GM12878 (cell line): ENCODE measurements around the gene ATP2A1. TPM values are rescaled to one million over a fixed set of nuclear protein-coding genes. Genes with fewer than 3 reads are reported as not detected.

Source experiments
- ATAC-seq: fragments of 200-7000 bp; cut with Tn5 transposase; 3 replicates; pipeline ENCODE4 v1.9.1; 2020; ENCODE audit warnings: mild to moderate bottlenecking, moderate library complexity
- BruUV-seq: library from RNA; stranded (reverse); fragments of 400-500 nt; replicated peaks from 2 replicates; lab custom pipeline; 2021; lab: Mats Ljungman, UMichigan
- CTCF ChIA-PET: fragments of 300-600 bp; sonication (Branson Sonifier 250); formaldehyde crosslinking; extraction: SDS; loops from one replicate; lab custom pipeline; 2021; ENCODE audit warnings: inconsistent platforms; lab: Yijun Ruan, JAX
- POLR2A ChIA-PET: fragments of 350-600 bp; formaldehyde crosslinking; extraction: SDS; loops from one replicate; lab custom pipeline; 2021; ENCODE audit warnings: inconsistent platforms; lab: Charles Lee
- RAD21 ChIA-PET: fragments of 300-600 bp; sonication (Branson Sonifier 250); formaldehyde crosslinking; loops from one replicate; lab custom pipeline; 2023; ENCODE audit warnings: antibody characterized with exemption; ENCODE audit not compliant: unreplicated experiment; lab: Charles Lee
- SMC1A ChIA-PET: fragments of 300-600 bp; sonication (Branson Sonifier 250); formaldehyde crosslinking; loops from one replicate; lab custom pipeline; 2023; ENCODE audit not compliant: unreplicated experiment, uncharacterized antibody; lab: Charles Lee
- DNase-seq: peaks from one replicate; pipeline ENCODE4 v3.0.0-alpha.2; 2011; ENCODE audit warnings: low read depth, low spot score
- FAIRE-seq: peaks from 3 replicates; lab custom pipeline; 2011; peaks lifted over from hg19 to GRCh38; lab: Jason Lieb, UNC
- H2AFZ ChIP-seq: 2 replicates; pipeline ENCODE4 v1.6.0; 2011; ENCODE audit warnings: low read depth, low read length, control low read depth; ENCODE audit not compliant: control insufficient read depth
- H3K27ac ChIP-seq: 2 replicates; pipeline ENCODE4 v1.5.1; 2011; ENCODE audit warnings: control low read depth; ENCODE audit not compliant: control insufficient read depth, insufficient read depth
- H3K27me3 ChIP-seq, 2 experiments: replicated peaks in 1 of 2; 2 replicates each; pipeline versions ENCODE4 v1.6.0 to v1.6.1; 2011; ENCODE audit warnings: low read length in 1 of 2; ENCODE audit not compliant: control insufficient read depth in 2 of 2, insufficient read depth in 2 of 2
- H3K36me3 ChIP-seq, 2 experiments: 2 replicates each; pipeline ENCODE4 v1.5.1; 2011; ENCODE audit warnings: low read length in 1 of 2; ENCODE audit not compliant: control insufficient read depth in 2 of 2, insufficient read depth in 2 of 2
- H3K4me1 ChIP-seq: 2 replicates; pipeline ENCODE4 v1.6.1; 2011; ENCODE audit warnings: mild to moderate bottlenecking, low read length, moderate library complexity, mixed read lengths; ENCODE audit not compliant: control insufficient read depth, insufficient read depth
- H3K4me2 ChIP-seq: 2 replicates; pipeline ENCODE4 v1.6.0; 2011; ENCODE audit warnings: control low read depth; ENCODE audit not compliant: control insufficient read depth, insufficient read depth
- H3K4me3 ChIP-seq: fragments of 200-600 bp; sonication (generic); 2 replicates; pipeline ENCODE4 v1.5.1; 2016
- H3K79me2 ChIP-seq: 2 replicates; pipeline ENCODE4 v1.6.0; 2011; ENCODE audit warnings: low read length; ENCODE audit not compliant: control insufficient read depth, insufficient read depth
- H3K9ac ChIP-seq: 2 replicates; pipeline ENCODE4 v1.8.0; 2011; ENCODE audit warnings: low read length, control low read depth, mixed read lengths; ENCODE audit not compliant: control insufficient read depth, insufficient read depth
- H3K9me3 ChIP-seq: replicated peaks from 3 replicates; pipeline ENCODE4 v1.5.1; 2011; ENCODE audit warnings: mild to moderate bottlenecking, low read length; ENCODE audit not compliant: control insufficient read depth, insufficient read depth
- H4K20me1 ChIP-seq: 2 replicates; pipeline ENCODE4 v1.6.0; 2011; ENCODE audit not compliant: control insufficient read depth, insufficient read depth
- BHLHE40 ChIP-seq, 2 experiments: fragments of 450-650 bp in 1 of 2; IDR thresholded peaks; 2 replicates each; pipeline ENCODE4 v1.6.1; 2011 to 2017; ENCODE audit warnings: low read depth in 2 of 2, borderline replicate concordance in 1 of 2, improper control_type of control experiment in 1 of 2, low read length in 1 of 2, mild to moderate bottlenecking in 1 of 2
- ESRRA ChIP-seq: IDR thresholded peaks from 2 replicates; pipeline ENCODE4 v1.6.1; 2012; ENCODE audit warnings: mild to moderate bottlenecking, low read length, improper control_type of control experiment
- HDAC2 ChIP-seq: fragments of 200-600 bp; sonication (generic); IDR thresholded peaks from 2 replicates; pipeline ENCODE4 v1.6.1; 2017
- NFXL1 ChIP-seq: fragments of 450-650 bp; IDR thresholded peaks from 2 replicates; pipeline ENCODE4 v1.6.1; 2017; ENCODE audit warnings: antibody characterized with exemption, mild to moderate bottlenecking, borderline replicate concordance
- NFYA ChIP-seq: IDR thresholded peaks from 2 replicates; pipeline ENCODE4 v1.6.1; 2011; ENCODE audit warnings: low read depth, mild to moderate bottlenecking, low read length, improper control_type of control experiment, borderline replicate concordance
- RELA ChIP-seq: fragments of 450-650 bp; IDR thresholded peaks from 2 replicates; pipeline ENCODE4 v1.8.0; 2014; ENCODE audit warnings: borderline replicate concordance; ENCODE audit not compliant: partially characterized antibody
- TBL1XR1 ChIP-seq: IDR thresholded peaks from 2 replicates; pipeline ENCODE4 v1.6.1; 2012; ENCODE audit warnings: low read depth, low read length, improper control_type of control experiment
- ZSCAN29 ChIP-seq: fragments of 450-650 bp; IDR thresholded peaks from 2 replicates; pipeline ENCODE4 v1.6.1; 2017; ENCODE audit warnings: mild to moderate bottlenecking, moderate library complexity
- WGBS: methylation state at CpG from one replicate; pipeline ENCODE4 v1.1.6; 2016; ENCODE audit warnings: low lambda C conversion rate; ENCODE audit not compliant: insufficient replicate concordance, insufficient coverage; ENCODE audit errors: missing lambda C conversion rate; 5-methylcytosine and 5-hydroxymethylcytosine counted together
- in situ Hi-C: fragments of 300-500 bp; cut with MboI; formaldehyde crosslinking; loops from 9 replicates; pipeline ENCODE4 v1.14.3; 2018; ENCODE audit warnings: mixed read lengths
- intact Hi-C: fragments of 100-400 bp; cut with micrococcal nuclease; formaldehyde crosslinking; loops from one replicate; pipeline ENCODE4 v1.14.2; 2022; ENCODE audit not compliant: unreplicated experiment
- polyA plus RNA-seq, 11 experiments: library from polyadenylated mRNA; depleted of rRNA in 4 of 11; unstranded in 6 of 11; stranded (reverse) in 5 of 11; fragments of >200 nt; fragmentation: Nextera tagmentation in 4 of 11; fragmentation: Illumina TruSeq in 1 of 11; extraction: Ambion mirVana in 4 of 11; extraction: Trizol in 1 of 11; gene quantifications; 1 replicate in 1 of 11; 2 replicates in 10 of 11; pipeline versions ENCODE4 v1.2.1 to v1.2.3, GENCODE V29; 2011 to 2016; ENCODE audit warnings: inconsistent platforms in 2 of 11, missing spikeins in 2 of 11, low read depth in 1 of 11
- total RNA-seq, 4 experiments: library from RNA; depleted of rRNA in 3 of 4; stranded (reverse); fragments of >200 nt in 3 of 4; fragmentation: Illumina TruSeq in 1 of 4; extraction: Trizol in 1 of 4; gene quantifications; 2 replicates each; pipeline versions ENCODE4 v1.2.1 to v1.2.3, GENCODE V29; 2013 to 2021
- TF ChIP-seq, protein P1 (sequence below): fragments of 450-650 bp; IDR thresholded peaks from 2 replicates; pipeline ENCODE4 v1.6.1; 2017; ENCODE audit warnings: mild to moderate bottlenecking
- TF ChIP-seq, protein P2 (sequence below): fragments of 450-650 bp; IDR thresholded peaks from 2 replicates; pipeline ENCODE4 v1.6.1; 2018; ENCODE audit warnings: borderline replicate concordance, mild to moderate bottlenecking; ENCODE audit not compliant: partially characterized antibody
- TF ChIP-seq, protein P3 (sequence below): fragments of 450-650 bp; IDR thresholded peaks from 2 replicates; pipeline ENCODE4 v1.6.1; 2016; ENCODE audit warnings: mild to moderate bottlenecking, moderate library complexity, borderline replicate concordance

Gene ATP2A1
- total and polyA plus RNA-seq, 10 of the 15 experiments (the other 5 are each of a cell fraction or from before 2014, with no cell fraction given): 0.13 to 1.7 (median 0.88) TPM

GRCh38 chr16:28829747-28830146, 48.5 kb upstream of the ATP2A1 start:
- ChIA-PET POLR2A (interaction anchor here (0.6 kb wide), 1 partner anchor 40 kb away, joined by 3 read pairs; no protein-coding TSS in a partner anchor), CTCF (interaction anchor here (1.8 kb wide), 1 partner anchor 13 kb away, joined by 4 read pairs; no protein-coding TSS in a partner anchor)
- peaks cover 7% of the 10 kb centered on the region for H4K20me1 ChIP-seq
- no peak for TF ChIP-seq RELA
- TF ChIP-seq NFYA: no peak
- no peak for TF ChIP-seq BHLHE40 (IDR thresholded peaks at IDR 0.05; ENCODE audit: borderline replicate concordance in 1 of 2, low read depth in 2 of 2, low read length in 1 of 2)
- TF ChIP-seq ESRRA: no peak
- no peak for TF ChIP-seq HDAC2
- TF ChIP-seq, protein P1, sequence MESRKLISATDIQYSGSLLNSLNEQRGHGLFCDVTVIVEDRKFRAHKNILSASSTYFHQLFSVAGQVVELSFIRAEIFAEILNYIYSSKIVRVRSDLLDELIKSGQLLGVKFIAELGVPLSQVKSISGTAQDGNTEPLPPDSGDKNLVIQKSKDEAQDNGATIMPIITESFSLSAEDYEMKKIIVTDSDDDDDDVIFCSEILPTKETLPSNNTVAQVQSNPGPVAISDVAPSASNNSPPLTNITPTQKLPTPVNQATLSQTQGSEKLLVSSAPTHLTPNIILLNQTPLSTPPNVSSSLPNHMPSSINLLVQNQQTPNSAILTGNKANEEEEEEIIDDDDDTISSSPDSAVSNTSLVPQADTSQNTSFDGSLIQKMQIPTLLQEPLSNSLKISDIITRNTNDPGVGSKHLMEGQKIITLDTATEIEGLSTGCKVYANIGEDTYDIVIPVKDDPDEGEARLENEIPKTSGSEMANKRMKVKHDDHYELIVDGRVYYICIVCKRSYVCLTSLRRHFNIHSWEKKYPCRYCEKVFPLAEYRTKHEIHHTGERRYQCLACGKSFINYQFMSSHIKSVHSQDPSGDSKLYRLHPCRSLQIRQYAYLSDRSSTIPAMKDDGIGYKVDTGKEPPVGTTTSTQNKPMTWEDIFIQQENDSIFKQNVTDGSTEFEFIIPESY: no peak
- TF ChIP-seq TBL1XR1: no peak
- TF ChIP-seq, protein P2, sequence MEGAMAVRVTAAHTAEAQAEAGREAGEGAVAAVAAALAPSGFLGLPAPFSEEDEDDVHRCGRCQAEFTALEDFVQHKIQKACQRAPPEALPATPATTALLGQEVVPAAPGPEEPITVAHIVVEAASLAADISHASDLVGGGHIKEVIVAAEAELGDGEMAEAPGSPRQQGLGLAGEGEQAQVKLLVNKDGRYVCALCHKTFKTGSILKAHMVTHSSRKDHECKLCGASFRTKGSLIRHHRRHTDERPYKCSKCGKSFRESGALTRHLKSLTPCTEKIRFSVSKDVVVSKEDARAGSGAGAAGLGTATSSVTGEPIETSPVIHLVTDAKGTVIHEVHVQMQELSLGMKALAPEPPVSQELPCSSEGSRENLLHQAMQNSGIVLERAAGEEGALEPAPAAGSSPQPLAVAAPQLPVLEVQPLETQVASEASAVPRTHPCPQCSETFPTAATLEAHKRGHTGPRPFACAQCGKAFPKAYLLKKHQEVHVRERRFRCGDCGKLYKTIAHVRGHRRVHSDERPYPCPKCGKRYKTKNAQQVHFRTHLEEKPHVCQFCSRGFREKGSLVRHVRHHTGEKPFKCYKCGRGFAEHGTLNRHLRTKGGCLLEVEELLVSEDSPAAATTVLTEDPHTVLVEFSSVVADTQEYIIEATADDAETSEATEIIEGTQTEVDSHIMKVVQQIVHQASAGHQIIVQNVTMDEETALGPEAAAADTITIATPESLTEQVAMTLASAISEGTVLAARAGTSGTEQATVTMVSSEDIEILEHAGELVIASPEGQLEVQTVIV: no peak
- no peak for TF ChIP-seq NFXL1
- no peak for TF ChIP-seq ZSCAN29
- TF ChIP-seq, protein P3, sequence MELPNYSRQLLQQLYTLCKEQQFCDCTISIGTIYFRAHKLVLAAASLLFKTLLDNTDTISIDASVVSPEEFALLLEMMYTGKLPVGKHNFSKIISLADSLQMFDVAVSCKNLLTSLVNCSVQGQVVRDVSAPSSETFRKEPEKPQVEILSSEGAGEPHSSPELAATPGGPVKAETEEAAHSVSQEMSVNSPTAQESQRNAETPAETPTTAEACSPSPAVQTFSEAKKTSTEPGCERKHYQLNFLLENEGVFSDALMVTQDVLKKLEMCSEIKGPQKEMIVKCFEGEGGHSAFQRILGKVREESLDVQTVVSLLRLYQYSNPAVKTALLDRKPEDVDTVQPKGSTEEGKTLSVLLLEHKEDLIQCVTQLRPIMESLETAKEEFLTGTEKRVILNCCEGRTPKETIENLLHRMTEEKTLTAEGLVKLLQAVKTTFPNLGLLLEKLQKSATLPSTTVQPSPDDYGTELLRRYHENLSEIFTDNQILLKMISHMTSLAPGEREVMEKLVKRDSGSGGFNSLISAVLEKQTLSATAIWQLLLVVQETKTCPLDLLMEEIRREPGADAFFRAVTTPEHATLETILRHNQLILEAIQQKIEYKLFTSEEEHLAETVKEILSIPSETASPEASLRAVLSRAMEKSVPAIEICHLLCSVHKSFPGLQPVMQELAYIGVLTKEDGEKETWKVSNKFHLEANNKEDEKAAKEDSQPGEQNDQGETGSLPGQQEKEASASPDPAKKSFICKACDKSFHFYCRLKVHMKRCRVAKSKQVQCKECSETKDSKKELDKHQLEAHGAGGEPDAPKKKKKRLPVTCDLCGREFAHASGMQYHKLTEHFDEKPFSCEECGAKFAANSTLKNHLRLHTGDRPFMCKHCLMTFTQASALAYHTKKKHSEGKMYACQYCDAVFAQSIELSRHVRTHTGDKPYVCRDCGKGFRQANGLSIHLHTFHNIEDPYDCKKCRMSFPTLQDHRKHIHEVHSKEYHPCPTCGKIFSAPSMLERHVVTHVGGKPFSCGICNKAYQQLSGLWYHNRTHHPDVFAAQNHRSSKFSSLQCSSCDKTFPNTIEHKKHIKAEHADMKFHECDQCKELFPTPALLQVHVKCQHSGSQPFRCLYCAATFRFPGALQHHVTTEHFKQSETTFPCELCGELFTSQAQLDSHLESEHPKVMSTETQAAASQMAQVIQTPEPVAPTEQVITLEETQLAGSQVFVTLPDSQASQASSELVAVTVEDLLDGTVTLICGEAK: no peak

More at GRCh38 chr16:28829747-28830146, 48.5 kb upstream of the ATP2A1 start:
- ATAC-seq (no peak), DNase-seq (no peak), FAIRE-seq (no peak)
- ChIA-PET RAD21 (no interaction called here), SMC1A (interaction anchor here (1.0 kb wide), 1 partner anchor 115 kb away, joined by 4 read pairs; no protein-coding TSS in a partner anchor)
- in situ Hi-C loops (no loop called here), intact Hi-C loops (no loop called here)
- Histone ChIP-seq H3K4me3 (no peak overlapping the region), H3K4me1 (no peaks in the 10 kb centered on the region; the same call in 1 of the 2 replicates), H3K9ac (no peak overlapping the region), H2AFZ (no peak overlapping the region), H3K27me3 (no peaks in the 10 kb centered on the region), H3K27ac (no peak overlapping the region), H3K9me3 (no peaks in the 10 kb centered on the region), H3K36me3 (peaks cover 59 to 61% of the 10 kb centered on the region in 2 experiments), H3K4me2 (no peak overlapping the region), H3K79me2 (peaks cover 27% of the 10 kb centered on the region)
- no TSS peak for BruUV-seq
- WGBS: 96% methylated on average over 13 of the region's 13 CpGs
